SIG-M5 (cell line): Measurements from ENCODE around the gene ACRBP.

ENCODE experiments used
- DNase-seq: peaks from one replicate; lab custom pipeline; 2025; lab: John Stamatoyannopoulos, UW

Gene ACRBP

DNA sequence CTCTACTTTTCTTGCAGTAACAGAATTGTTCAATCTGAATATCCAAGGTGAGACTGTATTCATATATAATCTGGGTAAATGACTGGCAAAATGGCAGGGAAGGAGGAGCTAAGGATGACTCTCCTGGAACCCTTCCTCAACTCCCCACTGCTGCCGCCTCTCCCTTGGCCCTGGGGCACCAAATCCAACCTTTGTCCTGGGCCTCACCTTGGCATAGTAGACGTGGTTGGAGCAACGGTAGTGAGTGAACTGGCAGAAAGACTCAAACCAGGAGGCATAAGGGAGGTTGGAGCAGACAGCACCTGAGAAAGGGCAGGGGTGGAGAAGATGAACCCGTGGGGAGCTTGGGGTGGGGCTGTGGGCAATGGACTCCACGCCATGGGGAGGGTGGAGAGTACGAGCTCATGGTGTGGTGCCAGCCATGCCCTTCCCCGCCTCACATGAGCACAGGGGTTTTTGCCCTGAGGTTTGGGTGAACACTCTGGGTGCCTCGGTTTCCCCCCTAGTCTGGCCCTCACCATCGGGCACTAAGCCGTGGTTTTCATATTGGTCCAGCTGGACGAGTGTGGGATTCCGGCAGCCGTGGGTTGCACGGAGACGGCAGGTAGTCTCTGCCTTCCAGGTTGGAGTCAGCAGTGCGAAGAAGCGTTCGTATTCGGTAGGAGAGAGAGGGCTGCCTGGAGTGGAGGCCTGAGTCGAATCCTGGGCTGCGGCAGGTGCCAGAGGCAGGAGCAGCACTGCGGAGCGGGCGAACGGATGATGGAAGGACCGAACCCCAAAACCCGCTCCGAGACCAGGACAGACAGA, 753 bp downstream of the ACRBP start:
- DNase-seq, result no peak

DNA sequence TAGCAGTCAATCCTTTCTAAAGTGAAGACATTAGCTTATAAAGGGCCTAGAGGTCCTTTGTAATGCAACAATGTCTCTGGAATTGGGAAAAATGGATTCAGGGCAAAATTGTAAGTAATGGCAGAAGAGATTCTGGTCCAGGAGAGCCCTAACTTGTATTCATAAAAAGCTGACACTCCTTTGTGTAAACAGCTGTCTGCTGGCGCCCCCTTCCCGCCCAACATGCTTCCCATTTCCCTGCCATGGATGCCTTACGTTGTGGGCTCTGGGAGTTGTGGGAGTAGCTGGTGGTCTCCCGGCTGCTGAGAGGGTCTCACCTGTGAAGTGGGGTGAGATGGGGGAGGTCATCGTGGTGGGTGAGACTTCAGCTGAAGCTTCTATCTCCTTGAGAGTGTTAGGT, 2.3 kb downstream of the ACRBP start:
- DNase-seq, result no peak

- DNase-seq, result peak; percentile 94
These were observed 3.0 kb downstream of the ACRBP start for GRCh38 chr12:6644257-6644596.

DNA sequence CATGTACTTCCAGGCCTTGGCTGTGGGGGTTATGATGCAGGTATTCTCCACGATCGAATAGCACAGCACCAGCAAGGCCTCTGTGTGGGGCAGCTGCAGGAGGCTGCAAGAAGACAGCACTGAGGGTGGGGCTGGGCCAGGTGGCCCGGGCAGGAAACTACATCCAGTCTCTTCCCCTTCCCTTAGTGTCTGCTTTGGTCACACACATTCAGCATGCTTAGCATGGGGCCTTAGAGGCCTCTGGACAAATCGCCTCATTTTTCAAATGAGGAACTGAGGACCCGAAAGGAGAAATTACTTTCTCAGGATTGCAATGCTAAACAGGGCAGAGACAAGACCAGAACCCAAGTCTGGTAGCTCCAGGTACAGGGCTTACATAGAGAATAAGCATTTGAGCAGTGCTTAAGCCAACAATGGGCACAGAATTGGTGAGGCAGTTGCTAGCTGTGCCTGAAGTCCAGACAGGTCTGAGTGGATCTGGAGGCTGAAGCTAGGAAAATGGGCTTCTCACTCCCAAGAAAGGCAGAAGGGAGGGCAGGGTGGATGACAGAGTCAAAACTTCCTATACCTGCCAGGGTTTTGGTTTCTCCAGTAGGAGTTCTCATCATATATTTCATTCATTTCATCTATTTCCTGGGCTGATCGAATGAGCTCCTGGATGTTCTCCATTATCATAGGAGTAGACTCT, 3.5 kb downstream of the ACRBP start:
- DNase-seq, result peak; percentile 41

- DNase-seq, result no peak
These were observed 6.1 kb downstream of the ACRBP start for GRCh38 chr12:6641131-6641530.

GRCh38 chr12:6640497-6640896, 6.7 kb downstream of the ACRBP start:
- DNase-seq, result no peak

- no peak for DNase-seq
These were observed 8.0 kb downstream of the ACRBP start for GRCh38 chr12:6639151-6639801.

GRCh38 chr12:6638305-6638704, 8.9 kb downstream of the ACRBP start:
- no peak for DNase-seq

DNA sequence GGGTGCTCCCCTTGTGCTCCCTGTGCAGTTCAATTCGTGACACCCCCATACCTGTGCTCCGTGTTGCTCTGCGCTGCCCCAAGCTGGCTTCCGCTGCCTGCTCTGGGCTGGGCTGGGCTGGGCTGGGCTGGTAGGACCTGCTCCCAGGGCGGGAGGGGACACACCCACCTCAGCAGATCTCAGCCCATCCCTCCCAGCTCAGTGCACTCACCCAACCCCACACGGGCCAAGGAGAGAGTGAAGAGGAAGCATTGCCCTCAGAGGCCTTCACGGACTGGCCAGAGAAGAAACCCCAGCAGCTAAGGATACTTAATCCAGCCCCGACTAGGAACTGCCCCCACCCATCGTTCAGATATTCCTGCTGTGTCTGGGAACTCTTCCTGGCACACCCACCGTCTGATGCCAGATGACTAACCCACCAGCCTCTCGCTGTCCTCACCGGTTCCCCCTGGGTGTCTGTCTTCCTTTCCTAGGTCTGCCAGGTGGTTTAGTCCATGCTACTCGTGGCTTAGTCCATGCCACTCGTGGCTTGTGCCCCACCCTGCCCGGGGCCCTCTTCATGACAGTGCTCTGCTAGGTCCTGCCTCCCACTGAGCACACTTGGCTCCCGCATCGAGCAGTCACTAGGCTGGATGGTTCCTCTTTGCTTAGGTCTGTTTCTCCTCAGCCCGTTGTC, 11.2 kb downstream of the ACRBP start, which contains the start of gene LPAR5:
LPAR5 (minus strand) TSS at position 104 of the 676 bp plus-strand sequence. CDS start 14,711 bp downstream, outside the sequence.
- DNase-seq, result no peak

DNA sequence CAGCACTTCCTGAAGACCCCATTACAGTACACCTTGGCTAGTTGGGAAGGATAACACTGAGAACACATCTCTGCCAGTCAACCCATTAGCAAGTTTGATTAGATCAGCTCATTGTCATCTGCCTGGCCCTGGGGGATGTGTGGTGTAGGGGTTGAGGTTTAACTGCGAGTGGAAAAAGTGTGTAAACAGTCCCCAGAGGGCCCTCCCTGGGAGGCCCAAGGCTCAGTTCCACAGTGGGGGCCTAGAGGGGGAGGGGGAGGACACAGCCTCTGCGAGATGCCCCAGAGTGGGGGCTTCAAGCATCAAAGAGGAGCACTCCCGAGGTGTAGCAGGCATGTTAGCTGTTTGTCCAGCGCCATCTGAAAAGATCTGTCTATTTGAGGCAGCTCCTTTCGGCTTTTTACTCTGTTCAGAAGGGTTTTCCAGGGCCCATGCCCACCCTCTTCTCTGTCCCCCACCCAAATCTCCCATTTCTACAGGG, 11.8 kb downstream of the ACRBP start:
- DNase-seq, result no peak

GRCh38 chr12:6632026-6632983, 14.9 kb downstream of the ACRBP start:
- no peak for DNase-seq

- DNase-seq, result no peak
These were observed 15.7 kb downstream of the ACRBP start for GRCh38 chr12:6631549-6631961.

- DNase-seq, result no peak
These were observed 16.5 kb downstream of the ACRBP start for GRCh38 chr12:6630736-6631135.

- DNase-seq, result no peak
These were observed 19.6 kb downstream of the ACRBP start for GRCh38 chr12:6627616-6628015.

DNA sequence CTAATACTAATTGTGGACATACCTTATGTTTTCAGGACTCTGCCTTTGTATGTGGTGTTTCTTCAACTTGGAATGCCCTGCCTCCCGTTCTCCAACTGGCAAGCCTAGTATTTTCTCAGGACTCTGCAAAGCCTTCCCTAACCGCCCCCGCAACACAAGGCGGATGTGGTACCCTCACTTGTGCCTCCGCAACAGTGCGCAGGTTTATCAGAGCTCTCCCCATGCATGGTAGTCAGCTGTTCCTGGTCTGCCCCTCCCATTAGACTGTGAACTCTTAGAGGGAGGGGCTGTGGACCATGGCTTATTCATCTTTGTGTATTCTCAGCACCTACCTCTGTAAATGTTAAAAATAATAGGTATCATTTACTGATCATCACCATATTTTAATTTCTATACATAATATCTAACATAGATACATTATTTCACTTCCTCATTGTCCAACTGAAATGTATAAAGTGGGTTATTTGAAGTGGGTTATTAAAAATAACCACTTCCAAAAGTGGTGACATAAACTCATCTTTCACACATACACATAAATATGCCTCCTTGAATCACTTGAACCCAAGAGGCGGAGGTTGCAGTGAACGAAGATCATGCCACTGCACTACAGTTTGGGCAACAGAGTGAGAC, 20.5 kb downstream of the ACRBP start:
- DNase-seq, result no peak

DNA sequence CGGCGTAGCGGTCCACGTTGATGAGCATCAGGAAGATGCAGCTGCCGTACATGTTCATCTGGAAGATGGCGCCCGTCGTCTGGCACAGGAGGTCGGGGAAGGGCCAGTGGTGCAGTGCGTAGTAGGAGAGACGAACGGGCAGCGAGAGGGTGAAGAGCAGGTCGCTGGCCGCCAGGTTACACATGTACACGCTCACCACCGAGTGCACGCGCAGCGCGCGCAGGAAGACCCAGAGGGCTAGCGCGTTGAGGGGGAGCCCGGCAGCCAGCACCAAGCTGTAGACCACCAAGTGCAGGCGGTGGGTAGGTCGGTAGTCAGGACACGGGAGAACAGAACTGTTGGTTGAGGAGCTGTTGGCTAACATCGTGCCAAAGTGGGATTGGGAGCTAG, 26.4 kb downstream of the ACRBP start:
- no peak for DNase-seq

DNA sequence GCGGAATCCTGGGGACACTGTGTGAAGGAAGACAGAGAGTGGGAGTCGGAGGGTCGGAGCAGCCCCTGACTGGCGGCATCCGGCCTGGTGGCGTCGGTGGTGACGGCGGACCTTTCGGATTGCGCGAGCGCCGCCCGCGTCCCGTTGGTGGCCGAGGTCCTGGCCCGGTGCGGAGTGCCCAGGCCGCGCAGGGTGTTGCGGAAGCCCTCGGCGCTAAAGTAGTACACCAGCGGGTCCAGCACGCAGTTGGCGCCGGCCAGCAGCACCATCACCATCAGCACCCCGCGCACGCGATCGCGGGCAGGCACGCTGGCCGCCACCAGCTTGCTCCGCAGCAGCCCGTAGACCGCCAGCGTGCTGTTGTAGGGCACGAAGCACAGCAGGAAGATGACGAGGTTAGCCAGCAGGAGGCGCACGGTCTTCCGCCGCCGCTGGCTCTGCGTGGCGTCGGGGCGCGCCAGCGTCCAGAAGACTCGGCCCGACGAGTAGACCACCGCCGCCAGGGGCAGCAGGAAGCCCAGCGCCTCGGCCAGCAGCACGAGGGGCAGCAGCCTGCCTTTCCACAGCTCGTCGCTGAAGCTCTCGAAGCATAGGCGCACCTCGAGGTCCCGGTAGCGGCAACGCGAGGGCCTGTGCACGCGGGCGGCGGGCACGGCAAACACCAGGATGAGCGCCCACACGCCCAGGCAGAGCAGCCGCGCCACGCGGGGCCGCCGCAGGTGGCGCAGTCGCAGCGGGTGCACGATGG, 26.9 kb downstream of the ACRBP start:
- DNase-seq, result no peak

GRCh38 chr12:6618483-6619225, 28.6 kb downstream of the ACRBP start:
- no peak for DNase-seq

- no peak for DNase-seq
These were observed 31.4 kb downstream of the ACRBP start for GRCh38 chr12:6615802-6616201.
